T-helper 1 cell treated with Interleukin-12 subunit alpha and Interleukin-12 subunit beta and Interleukin-4 antibody, amounts not matched to agents 30 μg/mL and 1 μg/mL, for 36 hours (primary cell): ENCODE results near the gene ADAMTS7.
"Not testable (repeated sequence)": the region's sequence is repeated elsewhere in the genome, so short reads cannot be mapped to it uniquely, and the experiment has no call there.

Experiments used
- H3K27ac Mint-ChIP-seq: one replicate; pipeline ENCODE4 v1.8.0; 2021; ENCODE audit warnings: mild to moderate bottlenecking, mixed read lengths
- H3K27me3 Mint-ChIP-seq: one replicate; pipeline ENCODE4 v1.8.0; 2021; ENCODE audit warnings: low read depth, mixed read lengths
- H3K36me3 Mint-ChIP-seq: one replicate; pipeline ENCODE4 v1.8.0; 2021; ENCODE audit warnings: low read depth, mixed read lengths
- H3K4me1 Mint-ChIP-seq: one replicate; pipeline ENCODE4 v1.8.0; 2021; ENCODE audit warnings: low read depth, mixed read lengths
- H3K4me3 Mint-ChIP-seq: one replicate; pipeline ENCODE4 v1.8.0; 2021; ENCODE audit warnings: mild to moderate bottlenecking, moderate library complexity, mixed read lengths
- H3K9me3 Mint-ChIP-seq: one replicate; pipeline ENCODE4 v1.8.0; 2021; ENCODE audit warnings: mixed read lengths

ADAMTS7 gene

DNA sequence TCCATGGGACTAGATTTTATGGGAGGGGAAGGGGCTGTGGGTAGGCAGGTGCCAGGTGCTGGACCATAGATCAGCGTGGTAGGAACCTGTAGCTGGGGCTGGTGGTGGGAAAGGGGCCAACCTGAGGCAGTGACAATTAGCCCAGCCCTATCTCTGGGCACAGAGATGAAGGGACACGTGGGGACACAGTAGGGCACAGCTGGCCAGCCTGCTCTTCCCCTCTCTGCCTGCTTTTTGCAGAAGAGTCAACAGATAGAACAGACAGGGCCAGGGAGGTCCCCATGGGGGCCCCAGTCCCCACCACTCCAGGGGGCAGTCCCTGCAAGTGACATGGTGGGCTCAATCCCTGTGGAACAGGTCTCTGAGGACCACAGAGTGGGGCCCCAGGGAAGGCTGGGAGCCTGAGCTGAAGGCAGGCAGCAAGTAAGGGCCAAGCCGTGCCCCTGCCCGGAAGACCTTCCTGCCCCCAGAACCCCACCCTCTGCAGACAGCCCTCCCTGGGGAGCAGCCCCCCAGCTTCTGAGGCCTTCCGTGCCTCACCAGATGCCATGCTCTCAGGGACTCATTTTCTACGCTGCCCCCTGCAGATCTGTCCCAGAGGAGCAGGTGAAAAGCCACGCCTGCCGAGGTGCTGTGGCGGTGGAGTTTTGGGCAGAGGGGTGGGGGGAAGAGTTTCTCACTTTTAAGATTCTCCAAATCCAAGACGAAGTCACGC lies 52.6 kb downstream of the ADAMTS7 start:
- not testable (repeated sequence) for H3K9me3 Mint-ChIP-seq, H3K27me3 Mint-ChIP-seq, H3K36me3 Mint-ChIP-seq, H3K4me3 Mint-ChIP-seq
- H3K27ac Mint-ChIP-seq: peak overlapping the region; percentile 31
- peaks cover 19% of the 10 kb centered on the region for H3K4me1 Mint-ChIP-seq

DNA sequence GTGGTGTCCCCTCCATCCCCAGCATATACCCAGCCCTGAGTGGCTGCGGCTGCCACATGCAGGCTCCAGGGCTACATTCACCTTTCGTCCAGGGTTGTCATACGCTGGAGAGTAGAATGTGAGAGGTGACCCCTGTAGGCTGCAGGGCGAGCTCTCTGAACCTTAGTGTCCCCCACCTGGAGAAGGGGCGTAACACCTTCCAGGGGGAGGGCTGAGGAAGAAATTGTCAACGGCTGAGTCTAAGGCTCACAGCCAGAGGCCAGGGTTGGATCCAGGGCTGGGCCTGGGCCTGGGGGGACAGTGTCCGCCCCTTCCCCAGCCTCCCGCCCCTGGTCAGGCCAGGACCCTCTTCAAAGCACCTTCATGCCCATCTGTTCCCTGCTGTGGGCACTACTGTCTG lies 53.2 kb downstream of the ADAMTS7 start:
- H3K27me3 Mint-ChIP-seq, H3K4me3 Mint-ChIP-seq, H3K27ac Mint-ChIP-seq, H3K9me3 Mint-ChIP-seq, H3K36me3 Mint-ChIP-seq: not testable (repeated sequence)
- peaks cover 19% of the 10 kb centered on the region for H3K4me1 Mint-ChIP-seq

- Mint-ChIP-seq H3K27ac (peak overlapping the region; percentile 68), H3K27me3 (no peaks in the 10 kb centered on the region), H3K9me3 (no peaks in the 10 kb centered on the region), H3K4me3 (no peak overlapping the region), H3K4me1 (peaks cover 19% of the 10 kb centered on the region), H3K36me3 (no peaks in the 10 kb centered on the region)
These were observed 53.7 kb downstream of the ADAMTS7 start for GRCh38 chr15:78757636-78757905.

- not testable (repeated sequence) for H3K4me3 Mint-ChIP-seq, H3K9me3 Mint-ChIP-seq, H3K27me3 Mint-ChIP-seq, H3K36me3 Mint-ChIP-seq
- H3K4me1 Mint-ChIP-seq: peaks cover 19% of the 10 kb centered on the region
- H3K27ac Mint-ChIP-seq: peak overlapping the region; percentile 85
These were observed 54.3 kb downstream of the ADAMTS7 start for GRCh38 chr15:78756781-78757635.

- H3K4me1 Mint-ChIP-seq: peaks cover 12% of the 10 kb centered on the region
- not testable (repeated sequence) for H3K4me3 Mint-ChIP-seq, H3K36me3 Mint-ChIP-seq, H3K27me3 Mint-ChIP-seq, H3K27ac Mint-ChIP-seq, H3K9me3 Mint-ChIP-seq
These were observed 55.2 kb downstream of the ADAMTS7 start for GRCh38 chr15:78755900-78756591.

GRCh38 chr15:78754637-78755280 lies 56.5 kb downstream of the ADAMTS7 start:
- H3K4me3 Mint-ChIP-seq, H3K27me3 Mint-ChIP-seq, H3K9me3 Mint-ChIP-seq, H3K27ac Mint-ChIP-seq, H3K36me3 Mint-ChIP-seq: not testable (repeated sequence)
- peaks cover 11% of the 10 kb centered on the region for H3K4me1 Mint-ChIP-seq

DNA sequence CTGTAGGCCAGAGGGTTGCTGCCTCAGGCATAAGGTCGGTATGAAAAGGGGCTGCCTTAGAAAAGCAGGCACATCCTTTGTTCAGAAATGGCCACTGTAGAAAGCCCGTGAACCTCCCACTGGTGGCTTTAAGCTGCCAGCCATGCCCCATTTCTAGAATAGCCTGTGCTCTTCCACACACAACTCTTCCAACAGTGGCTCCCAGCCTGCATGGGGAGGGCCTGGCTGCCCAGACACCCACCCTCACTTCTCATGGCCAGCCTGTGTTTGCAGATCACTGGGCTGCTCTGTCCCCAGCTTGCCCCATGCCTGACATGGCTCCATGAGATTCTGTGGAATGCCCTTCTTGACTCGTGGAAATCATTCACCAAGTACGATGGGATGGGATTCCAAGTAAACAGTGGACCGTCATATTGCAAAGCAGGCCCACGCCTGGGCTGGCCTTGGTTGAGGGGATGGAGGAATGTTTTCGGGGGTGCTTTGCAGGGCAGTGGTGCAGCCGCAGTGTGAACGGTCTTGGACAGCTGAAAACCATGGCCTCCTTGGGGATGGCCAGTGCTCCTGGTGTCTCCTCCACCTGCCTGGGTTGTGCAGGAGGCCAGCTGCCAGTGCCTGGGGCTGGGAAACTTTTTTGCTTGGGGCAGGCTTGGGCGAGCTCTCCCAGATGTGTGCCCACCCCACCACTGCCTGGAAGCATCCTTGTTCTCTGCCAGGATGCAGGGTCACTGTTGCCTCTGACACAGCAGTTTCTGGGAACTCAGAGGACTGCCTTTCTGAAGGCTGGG lies 57.3 kb downstream of the ADAMTS7 start:
- not testable (repeated sequence) for H3K36me3 Mint-ChIP-seq, H3K4me3 Mint-ChIP-seq, H3K9me3 Mint-ChIP-seq, H3K27ac Mint-ChIP-seq, H3K27me3 Mint-ChIP-seq
- peaks cover 11% of the 10 kb centered on the region for H3K4me1 Mint-ChIP-seq

GRCh38 chr15:78753359-78753659 lies 58.0 kb downstream of the ADAMTS7 start:
- not testable (repeated sequence) for H3K4me3 Mint-ChIP-seq, H3K9me3 Mint-ChIP-seq, H3K36me3 Mint-ChIP-seq, H3K27ac Mint-ChIP-seq, H3K27me3 Mint-ChIP-seq
- H3K4me1 Mint-ChIP-seq: peaks cover 11% of the 10 kb centered on the region

GRCh38 chr15:78752492-78753358 lies 58.5 kb downstream of the ADAMTS7 start:
- peaks cover 11% of the 10 kb centered on the region for H3K4me1 Mint-ChIP-seq
- no peaks in the 10 kb centered on the region for H3K36me3 Mint-ChIP-seq
- H3K27me3 Mint-ChIP-seq: peaks cover 5% of the 10 kb centered on the region
- no peak overlapping the region for H3K27ac Mint-ChIP-seq
- no peak overlapping the region for H3K4me3 Mint-ChIP-seq
- H3K9me3 Mint-ChIP-seq: no peaks in the 10 kb centered on the region

DNA sequence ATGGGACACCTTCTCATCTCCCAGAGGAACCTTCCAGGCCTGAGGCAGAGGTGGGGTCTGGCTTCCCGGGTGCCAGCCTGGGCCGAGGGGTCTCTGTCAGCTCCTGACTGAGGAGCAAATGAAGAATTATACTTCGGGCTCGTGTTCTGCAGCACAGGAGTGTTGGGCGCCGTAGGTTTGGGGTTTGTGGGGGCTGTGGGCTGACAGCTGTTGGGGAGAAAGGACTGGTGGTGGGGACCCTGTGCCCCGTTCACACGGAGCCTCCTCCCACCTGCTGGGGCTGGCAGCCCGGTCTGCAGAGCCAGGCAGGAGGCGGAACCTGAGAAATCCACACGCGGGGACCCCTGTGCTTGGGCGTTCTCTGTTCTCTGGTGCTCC lies 59.7 kb downstream of the ADAMTS7 start:
- Mint-ChIP-seq H3K27me3 (peaks cover 8% of the 10 kb centered on the region), H3K36me3 (no peaks in the 10 kb centered on the region), H3K9me3 (no peaks in the 10 kb centered on the region), H3K27ac (no peak overlapping the region), H3K4me3 (no peak overlapping the region), H3K4me1 (peaks cover 4% of the 10 kb centered on the region)

- H3K4me3 Mint-ChIP-seq, H3K27me3 Mint-ChIP-seq, H3K4me1 Mint-ChIP-seq, H3K36me3 Mint-ChIP-seq, H3K9me3 Mint-ChIP-seq, H3K27ac Mint-ChIP-seq: not testable (repeated sequence)
These were observed 60.2 kb downstream of the ADAMTS7 start for GRCh38 chr15:78750974-78751601.

DNA sequence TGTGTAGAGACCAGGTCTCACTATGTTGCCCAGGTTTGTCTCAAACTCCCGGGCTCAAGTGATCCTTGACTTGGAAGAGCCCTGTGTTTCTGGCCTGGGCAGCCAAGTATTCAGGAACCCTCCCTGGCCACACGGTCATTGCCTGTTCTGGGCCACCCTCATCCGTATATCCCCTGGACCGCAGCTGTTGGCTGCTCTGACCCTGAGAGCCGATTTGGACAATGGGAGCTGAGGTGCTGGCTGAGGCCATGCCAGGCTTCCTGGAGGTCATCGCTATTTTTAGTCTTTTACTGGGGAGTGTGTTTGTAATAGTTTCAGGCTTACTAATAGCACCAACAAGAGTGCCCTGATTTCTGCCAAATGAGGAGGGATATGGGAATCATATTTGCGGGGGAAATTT lies 60.7 kb downstream of the ADAMTS7 start:
- H3K9me3 Mint-ChIP-seq: no peaks in the 10 kb centered on the region
- no peak overlapping the region for H3K27ac Mint-ChIP-seq
- peaks cover 4% of the 10 kb centered on the region for H3K4me1 Mint-ChIP-seq
- H3K4me3 Mint-ChIP-seq: no peak overlapping the region
- peaks cover 8% of the 10 kb centered on the region for H3K27me3 Mint-ChIP-seq
- no peaks in the 10 kb centered on the region for H3K36me3 Mint-ChIP-seq

DNA sequence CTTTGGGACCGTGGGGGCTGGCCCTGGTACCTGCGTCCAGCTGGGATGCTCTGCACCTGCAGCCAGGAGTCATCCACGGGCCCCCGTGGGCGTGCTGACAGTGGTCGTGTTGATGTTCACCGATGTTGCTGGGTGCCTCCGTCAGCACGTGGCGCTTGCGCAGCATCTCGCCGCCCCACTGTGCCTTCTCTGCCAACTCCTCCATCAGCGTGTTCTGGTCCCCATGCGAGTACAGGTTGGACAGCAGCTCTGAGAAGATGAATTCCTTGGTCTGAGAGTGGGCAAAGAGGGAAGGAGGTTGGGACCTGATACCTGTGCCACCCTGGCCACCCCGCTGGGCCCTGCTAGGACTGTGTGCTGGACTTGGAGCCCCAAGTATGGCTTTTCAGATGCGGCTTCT lies 61.4 kb downstream of the ADAMTS7 start:
- Mint-ChIP-seq H3K27ac (no peak overlapping the region), H3K27me3 (peaks cover 8% of the 10 kb centered on the region), H3K4me3 (no peak overlapping the region), H3K9me3 (no peaks in the 10 kb centered on the region), H3K4me1 (peaks cover 4% of the 10 kb centered on the region), H3K36me3 (no peaks in the 10 kb centered on the region)
